ENCODE data around the gene PKN1.
A peak's percentile ranks its signal among the peaks of the same experiment; 100 is the strongest.

Gene PKN1

GRCh38 chr19:14463747-14464146 lies 30.6 kb downstream of the PKN1 start:
- Histone ChIP-seq H3K27ac (ENCODE audit: low read depth, low read length) (no peak overlapping the region), H3K4me1 (ENCODE audit: control insufficient read depth in 1 of 2, insufficient read depth in 2 of 2, low read length in 2 of 2) (no peaks in the 10 kb centered on the region), H3K4me3 (ENCODE audit: low read depth in 1 of 2, low read length in 2 of 2) (no peak overlapping the region), H3K27me3 (ENCODE audit: control insufficient read depth in 1 of 2, insufficient read depth in 2 of 2, low read length in 2 of 2) (no peaks in the 10 kb centered on the region), H3K9ac (ENCODE audit: low read depth in 1 of 2, low read length in 2 of 2) (no peak overlapping the region), H3K9me3 (ENCODE audit: control insufficient read depth in 1 of 2, low read length in 2 of 2) (no peaks in the 10 kb centered on the region), H3K36me3 (ENCODE audit: control insufficient read depth in 1 of 2, insufficient read depth in 2 of 2, low read length in 2 of 2) (peaks cover 0 to 21% of the 10 kb centered on the region in 2 donors)

- no peaks in the 10 kb centered on the region for H3K9me3 ChIP-seq (ENCODE audit: control insufficient read depth in 1 of 2, low read length in 2 of 2)
- H3K27ac ChIP-seq (ENCODE audit: low read depth, low read length) = no peak overlapping the region
- no peaks in the 10 kb centered on the region for H3K27me3 ChIP-seq (ENCODE audit: control insufficient read depth in 1 of 2, insufficient read depth in 2 of 2, low read length in 2 of 2)
- H3K9ac ChIP-seq (ENCODE audit: low read depth in 1 of 2, low read length in 2 of 2) = no peak overlapping the region
- H3K36me3 ChIP-seq (ENCODE audit: control insufficient read depth in 1 of 2, insufficient read depth in 2 of 2, low read length in 2 of 2) = peaks cover 0 to 16% of the 10 kb centered on the region in 2 donors
- no peak overlapping the region for H3K4me3 ChIP-seq (ENCODE audit: low read depth in 1 of 2, low read length in 2 of 2)
- H3K4me1 ChIP-seq (ENCODE audit: control insufficient read depth in 1 of 2, insufficient read depth in 2 of 2, low read length in 2 of 2) = peaks cover 2% of the 10 kb centered on the region in 2 donors
Observed at GRCh38 chr19:14467391-14467790, 34.3 kb downstream of the PKN1 start.

GRCh38 chr19:14467816-14468215 lies 34.7 kb downstream of the PKN1 start:
- H3K4me3 ChIP-seq (ENCODE audit: low read depth in 1 of 2, low read length in 2 of 2) = no peak overlapping the region
- no peaks in the 10 kb centered on the region for H3K9me3 ChIP-seq (ENCODE audit: control insufficient read depth in 1 of 2, low read length in 2 of 2)

GRCh38 chr19:14470031-14470876 lies 37.1 kb downstream of the PKN1 start:
- H3K4me3 ChIP-seq (ENCODE audit: low read depth in 1 of 2, low read length in 2 of 2) = no peak overlapping the region
- H3K27me3 ChIP-seq (ENCODE audit: control insufficient read depth in 1 of 2, insufficient read depth in 2 of 2, low read length in 2 of 2) = peaks cover 15 to 18% of the 10 kb centered on the region in 2 donors
- H3K4me1 ChIP-seq (ENCODE audit: control insufficient read depth in 1 of 2, insufficient read depth in 2 of 2, low read length in 2 of 2) = peaks cover 3 to 11% of the 10 kb centered on the region in 2 donors
- H3K27ac ChIP-seq (ENCODE audit: low read depth, low read length) = no peak overlapping the region
- H3K9ac ChIP-seq (ENCODE audit: low read depth in 1 of 2, low read length in 2 of 2) = no peak overlapping the region
- H3K9me3 ChIP-seq (ENCODE audit: control insufficient read depth in 1 of 2, low read length in 2 of 2) = no peaks in the 10 kb centered on the region
- peaks cover 0 to 9% of the 10 kb centered on the region in 2 donors for H3K36me3 ChIP-seq (ENCODE audit: control insufficient read depth in 1 of 2, insufficient read depth in 2 of 2, low read length in 2 of 2)

More at GRCh38 chr19:14467816-14468215, 34.7 kb downstream of the PKN1 start:
- Histone ChIP-seq H3K27ac (ENCODE audit: low read depth, low read length) (no peak overlapping the region), H3K9ac (ENCODE audit: low read depth in 1 of 2, low read length in 2 of 2) (no peak overlapping the region), H3K36me3 (ENCODE audit: control insufficient read depth in 1 of 2, insufficient read depth in 2 of 2, low read length in 2 of 2) (peaks cover 0 to 16% of the 10 kb centered on the region in 2 donors), H3K27me3 (ENCODE audit: control insufficient read depth in 1 of 2, insufficient read depth in 2 of 2, low read length in 2 of 2) (peaks cover 0 to 2% of the 10 kb centered on the region in 2 donors), H3K4me1 (ENCODE audit: control insufficient read depth in 1 of 2, insufficient read depth in 2 of 2, low read length in 2 of 2) (peaks cover 3 to 4% of the 10 kb centered on the region in 2 donors)

DNA sequence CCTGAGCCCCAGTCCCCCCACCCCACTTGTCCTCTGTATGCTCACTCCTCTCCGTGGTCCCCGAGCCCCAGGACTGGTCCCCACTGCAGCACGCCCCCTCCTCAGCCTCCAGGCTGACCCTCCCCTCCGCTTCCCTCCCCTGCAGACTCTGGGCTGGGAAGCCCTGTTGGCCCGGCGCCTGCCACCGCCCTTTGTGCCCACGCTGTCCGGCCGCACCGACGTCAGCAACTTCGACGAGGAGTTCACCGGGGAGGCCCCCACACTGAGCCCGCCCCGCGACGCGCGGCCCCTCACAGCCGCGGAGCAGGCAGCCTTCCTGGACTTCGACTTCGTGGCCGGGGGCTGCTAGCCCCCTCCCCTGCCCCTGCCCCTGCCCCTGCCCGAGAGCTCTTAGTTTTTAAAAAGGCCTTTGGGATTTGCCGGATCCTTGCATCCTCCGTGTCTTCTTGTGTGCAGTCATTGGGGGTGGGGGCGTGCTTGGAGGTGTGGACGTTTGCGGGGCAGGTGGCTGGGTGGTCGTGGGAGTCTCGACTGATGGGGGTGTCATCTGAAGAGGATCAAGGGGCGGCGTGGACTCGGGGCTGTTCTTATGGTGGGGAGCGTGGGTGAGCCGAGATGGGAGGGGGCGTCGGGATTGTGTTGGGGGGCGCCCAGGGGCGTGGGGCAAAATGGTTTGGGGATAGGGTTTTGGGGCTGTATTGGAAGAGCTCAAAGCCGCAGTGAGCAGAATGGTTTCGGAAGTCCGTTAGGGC lies 38.5 kb downstream of the PKN1 start:
- H3K9ac ChIP-seq (ENCODE audit: low read depth in 1 of 2, low read length in 2 of 2) = no peak overlapping the region
- no peaks in the 10 kb centered on the region for H3K9me3 ChIP-seq (ENCODE audit: control insufficient read depth in 1 of 2, low read length in 2 of 2)
- H3K27me3 ChIP-seq (ENCODE audit: control insufficient read depth in 1 of 2, insufficient read depth in 2 of 2, low read length in 2 of 2) = peaks cover 15 to 18% of the 10 kb centered on the region in 2 donors
- H3K4me1 ChIP-seq (ENCODE audit: control insufficient read depth in 1 of 2, insufficient read depth in 2 of 2, low read length in 2 of 2) = peaks cover 3 to 12% of the 10 kb centered on the region in 2 donors
- no peak overlapping the region for H3K27ac ChIP-seq (ENCODE audit: low read depth, low read length)
- no peak overlapping the region for H3K4me3 ChIP-seq (ENCODE audit: low read depth in 1 of 2, low read length in 2 of 2)
- H3K36me3 ChIP-seq (ENCODE audit: control insufficient read depth in 1 of 2, insufficient read depth in 2 of 2, low read length in 2 of 2) = peaks cover 0 to 9% of the 10 kb centered on the region in 2 donors

- peaks cover 5 to 12% of the 10 kb centered on the region in 2 donors for H3K4me1 ChIP-seq (ENCODE audit: control insufficient read depth in 1 of 2, insufficient read depth in 2 of 2, low read length in 2 of 2)
- no peak overlapping the region for H3K27ac ChIP-seq (ENCODE audit: low read depth, low read length)
- H3K27me3 ChIP-seq (ENCODE audit: control insufficient read depth in 1 of 2, insufficient read depth in 2 of 2, low read length in 2 of 2) = peaks cover 15 to 18% of the 10 kb centered on the region in 2 donors
- peak overlapping the region in 1 of 2 donors; percentile 32 for H3K4me3 ChIP-seq (ENCODE audit: low read depth in 1 of 2, low read length in 2 of 2)
- peaks cover 0 to 9% of the 10 kb centered on the region in 2 donors for H3K36me3 ChIP-seq (ENCODE audit: control insufficient read depth in 1 of 2, insufficient read depth in 2 of 2, low read length in 2 of 2)
- H3K9me3 ChIP-seq (ENCODE audit: control insufficient read depth in 1 of 2, low read length in 2 of 2) = no peaks in the 10 kb centered on the region
- no peak overlapping the region for H3K9ac ChIP-seq (ENCODE audit: low read depth in 1 of 2, low read length in 2 of 2)
Observed at GRCh38 chr19:14472202-14472938, 39.3 kb downstream of the PKN1 start.

DNA sequence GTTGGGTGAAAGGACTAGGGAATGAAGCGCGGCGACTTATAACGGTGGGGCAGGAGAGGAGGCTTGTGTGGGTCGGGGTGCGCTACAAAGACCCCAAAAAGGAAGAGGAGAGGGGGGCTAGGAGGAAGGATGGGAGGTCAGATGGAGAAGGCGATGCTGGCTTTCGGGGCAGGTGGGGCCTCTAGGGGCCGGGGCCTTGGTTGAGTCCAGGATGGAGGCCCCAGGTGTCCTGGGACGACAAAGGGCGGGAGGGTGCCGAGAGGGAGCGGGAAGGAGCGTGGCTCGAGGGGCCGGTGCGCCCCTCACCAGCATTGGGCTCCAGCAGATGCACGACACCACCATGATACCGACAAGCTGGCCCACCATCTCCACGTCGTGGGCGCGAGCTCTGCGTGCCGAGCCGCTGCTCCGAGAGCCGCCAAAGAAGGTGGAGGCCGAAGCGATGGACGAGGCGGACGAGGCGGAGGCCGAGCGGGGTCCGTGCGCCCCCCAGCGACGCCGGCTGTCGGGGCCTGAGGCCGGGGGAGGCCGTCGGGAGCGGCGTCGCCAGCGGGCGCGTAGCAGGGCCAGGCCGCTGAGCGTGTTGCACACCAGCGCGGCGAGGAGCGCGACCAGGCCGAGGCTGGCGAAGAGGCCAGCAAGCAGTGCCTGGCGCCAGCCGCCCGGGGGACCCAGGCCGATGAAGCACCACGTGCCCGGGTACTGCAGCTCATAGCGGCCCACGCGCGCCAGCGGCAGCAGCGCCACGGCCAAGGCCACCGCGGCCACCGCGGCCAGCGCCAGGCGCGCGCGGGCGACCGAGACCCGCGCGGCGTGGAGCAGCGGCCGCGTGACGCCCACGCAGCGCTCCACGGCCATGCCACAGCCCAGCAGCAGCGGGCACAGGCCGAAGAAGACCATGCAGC lies 40.2 kb downstream of the PKN1 start:
- H3K9me3 ChIP-seq (ENCODE audit: control insufficient read depth in 1 of 2, low read length in 2 of 2) = no peaks in the 10 kb centered on the region
- no peak overlapping the region for H3K9ac ChIP-seq (ENCODE audit: low read depth in 1 of 2, low read length in 2 of 2)
- H3K27ac ChIP-seq (ENCODE audit: low read depth, low read length) = no peak overlapping the region
- no peak overlapping the region for H3K4me3 ChIP-seq (ENCODE audit: low read depth in 1 of 2, low read length in 2 of 2)
- peaks cover 15 to 18% of the 10 kb centered on the region in 2 donors for H3K27me3 ChIP-seq (ENCODE audit: control insufficient read depth in 1 of 2, insufficient read depth in 2 of 2, low read length in 2 of 2)
- H3K36me3 ChIP-seq (ENCODE audit: control insufficient read depth in 1 of 2, insufficient read depth in 2 of 2, low read length in 2 of 2) = peaks cover 0 to 5% of the 10 kb centered on the region in 2 donors
- peaks cover 6 to 12% of the 10 kb centered on the region in 2 donors for H3K4me1 ChIP-seq (ENCODE audit: control insufficient read depth in 1 of 2, insufficient read depth in 2 of 2, low read length in 2 of 2)

- Histone ChIP-seq H3K4me1 (ENCODE audit: control insufficient read depth in 1 of 2, insufficient read depth in 2 of 2, low read length in 2 of 2) (peaks cover 6 to 12% of the 10 kb centered on the region in 2 donors), H3K27me3 (ENCODE audit: control insufficient read depth in 1 of 2, insufficient read depth in 2 of 2, low read length in 2 of 2) (peaks cover 15 to 18% of the 10 kb centered on the region in 2 donors), H3K4me3 (ENCODE audit: low read depth in 1 of 2, low read length in 2 of 2) (no peak overlapping the region), H3K9me3 (ENCODE audit: control insufficient read depth in 1 of 2, low read length in 2 of 2) (no peaks in the 10 kb centered on the region), H3K27ac (ENCODE audit: low read depth, low read length) (no peak overlapping the region), H3K36me3 (ENCODE audit: control insufficient read depth in 1 of 2, insufficient read depth in 2 of 2, low read length in 2 of 2) (peaks cover 3 to 10% of the 10 kb centered on the region in 2 donors), H3K9ac (ENCODE audit: low read depth in 1 of 2, low read length in 2 of 2) (no peak overlapping the region)
Observed at GRCh38 chr19:14473978-14474578, 41.0 kb downstream of the PKN1 start.

GRCh38 chr19:14474827-14475226 lies 41.7 kb downstream of the PKN1 start:
- Histone ChIP-seq H3K9me3 (ENCODE audit: control insufficient read depth in 1 of 2, low read length in 2 of 2) (no peaks in the 10 kb centered on the region), H3K9ac (ENCODE audit: low read depth in 1 of 2, low read length in 2 of 2) (no peak overlapping the region), H3K36me3 (ENCODE audit: control insufficient read depth in 1 of 2, insufficient read depth in 2 of 2, low read length in 2 of 2) (peaks cover 7 to 16% of the 10 kb centered on the region in 2 donors), H3K4me3 (ENCODE audit: low read depth in 1 of 2, low read length in 2 of 2) (no peak overlapping the region), H3K27ac (ENCODE audit: low read depth, low read length) (no peak overlapping the region), H3K27me3 (ENCODE audit: control insufficient read depth in 1 of 2, insufficient read depth in 2 of 2, low read length in 2 of 2) (peaks cover 15 to 18% of the 10 kb centered on the region in 2 donors), H3K4me1 (ENCODE audit: control insufficient read depth in 1 of 2, insufficient read depth in 2 of 2, low read length in 2 of 2) (peaks cover 6 to 12% of the 10 kb centered on the region in 2 donors)
